MV-4-11 (cell line): ENCODE measurements around the gene PKNOX1.
"Not testable (repeated sequence)": the region's sequence is repeated elsewhere in the genome, so short reads cannot be mapped to it uniquely, and the experiment has no call there.

ENCODE experiments used
- DNase-seq: peaks from one replicate; lab custom pipeline; 2025; lab: John Stamatoyannopoulos, UW

PKNOX1 gene

GRCh38 chr21:43020771-43021170 is 46.4 kb downstream of the PKNOX1 start:
- DNase-seq: no peak

- DNase-seq: no peak
Observed at GRCh38 chr21:43021191-43021590, 46.8 kb downstream of the PKNOX1 start.

- DNase-seq: no peak
Observed at GRCh38 chr21:43021756-43022600, 47.6 kb downstream of the PKNOX1 start.

- DNase-seq: no peak
Observed at GRCh38 chr21:43023175-43023574, 48.8 kb downstream of the PKNOX1 start.

- DNase-seq: no peak
Observed at GRCh38 chr21:43024439-43025136, 50.2 kb downstream of the PKNOX1 start.

GRCh38 chr21:43025636-43026180 is 51.3 kb downstream of the PKNOX1 start:
- no peak for DNase-seq

GRCh38 chr21:43027846-43028731 is 53.7 kb downstream of the PKNOX1 start:
- DNase-seq: no peak

GRCh38 chr21:43029785-43030184 is 55.4 kb downstream of the PKNOX1 start:
- no peak for DNase-seq

- no peak for DNase-seq
Observed at GRCh38 chr21:43031121-43031619, 56.8 kb downstream of the PKNOX1 start.

- no peak for DNase-seq
Observed at GRCh38 chr21:43034101-43034500, 59.7 kb downstream of the PKNOX1 start.

- DNase-seq: no peak
Observed at GRCh38 chr21:43034826-43035225, 60.5 kb downstream of the PKNOX1 start.

- not testable (repeated sequence) for DNase-seq
Observed at GRCh38 chr21:43036889-43037288, 62.5 kb downstream of the PKNOX1 start.

- not testable (repeated sequence) for DNase-seq
Observed at GRCh38 chr21:43037918-43038658, 63.7 kb downstream of the PKNOX1 start.

GRCh38 chr21:43038659-43039044 is 64.3 kb downstream of the PKNOX1 start:
- DNase-seq: not testable (repeated sequence)

GRCh38 chr21:43042169-43042568 is 67.8 kb downstream of the PKNOX1 start:
- not testable (repeated sequence) for DNase-seq

- not testable (repeated sequence) for DNase-seq
Observed at GRCh38 chr21:43043291-43043690, 68.9 kb downstream of the PKNOX1 start.

- DNase-seq: not testable (repeated sequence)
Observed at GRCh38 chr21:43044547-43044946, 70.2 kb downstream of the PKNOX1 start.

GRCh38 chr21:43045165-43045875 is 71.0 kb downstream of the PKNOX1 start:
- DNase-seq: not testable (repeated sequence)

- DNase-seq: not testable (repeated sequence)
Observed at GRCh38 chr21:43045876-43046821, 71.8 kb downstream of the PKNOX1 start.
